Measurements from ENCODE around the gene SLC35E2B. TPM values are rescaled to one million over a fixed set of nuclear protein-coding genes. Genes with fewer than 3 reads are reported as not detected.
"Not testable (repeated sequence)": the region's sequence is repeated elsewhere in the genome, so short reads cannot be mapped to it uniquely, and the experiment has no call there.

The SLC35E2B gene
- total RNA-seq, 1 experiment from 2014 or later: 24.9 TPM

- H3K27me3 ChIP-seq (ENCODE audit: low read length): not testable (repeated sequence)
These were observed 36.7 kb upstream of the SLC35E2B start for GRCh38 chr1:1729116-1729816.

GRCh38 chr1:1728308-1729005, 35.9 kb upstream of the SLC35E2B start:
- not testable (repeated sequence) for H3K9ac ChIP-seq (ENCODE audit: low read length); H2AFZ ChIP-seq (ENCODE audit: low read length); H3K9me3 ChIP-seq (ENCODE audit: low read length); H3K27me3 ChIP-seq (ENCODE audit: low read length); H3K27ac ChIP-seq (ENCODE audit: low read length); H3K4me2 ChIP-seq (ENCODE audit: low read depth, low read length, poor library complexity, severe bottlenecking); H3K9me2 ChIP-seq (replicated peaks; ENCODE audit: insufficient read depth, low read length); H4K20me1 ChIP-seq (ENCODE audit: insufficient read depth, low read depth, low read length); H3K36me3 ChIP-seq (ENCODE audit: insufficient read depth, low read length); H3K4me3 ChIP-seq (ENCODE audit: low read length); H3K4me1 ChIP-seq (ENCODE audit: low read length); H3K79me2 ChIP-seq (ENCODE audit: low read length)
- DNase-seq: peak; percentile 26

More at GRCh38 chr1:1729116-1729816, 36.7 kb upstream of the SLC35E2B start:
- H3K9me2 ChIP-seq (replicated peaks; ENCODE audit: insufficient read depth, low read length); H4K20me1 ChIP-seq (ENCODE audit: insufficient read depth, low read depth, low read length); H3K36me3 ChIP-seq (ENCODE audit: insufficient read depth, low read length); H3K9me3 ChIP-seq (ENCODE audit: low read length); H2AFZ ChIP-seq (ENCODE audit: low read length); H3K4me3 ChIP-seq (ENCODE audit: low read length); DNase-seq; H3K27ac ChIP-seq (ENCODE audit: low read length); H3K9ac ChIP-seq (ENCODE audit: low read length); H3K4me1 ChIP-seq (ENCODE audit: low read length); H3K4me2 ChIP-seq (ENCODE audit: low read depth, low read length, poor library complexity, severe bottlenecking); H3K79me2 ChIP-seq (ENCODE audit: low read length): not testable (repeated sequence)

DNA sequence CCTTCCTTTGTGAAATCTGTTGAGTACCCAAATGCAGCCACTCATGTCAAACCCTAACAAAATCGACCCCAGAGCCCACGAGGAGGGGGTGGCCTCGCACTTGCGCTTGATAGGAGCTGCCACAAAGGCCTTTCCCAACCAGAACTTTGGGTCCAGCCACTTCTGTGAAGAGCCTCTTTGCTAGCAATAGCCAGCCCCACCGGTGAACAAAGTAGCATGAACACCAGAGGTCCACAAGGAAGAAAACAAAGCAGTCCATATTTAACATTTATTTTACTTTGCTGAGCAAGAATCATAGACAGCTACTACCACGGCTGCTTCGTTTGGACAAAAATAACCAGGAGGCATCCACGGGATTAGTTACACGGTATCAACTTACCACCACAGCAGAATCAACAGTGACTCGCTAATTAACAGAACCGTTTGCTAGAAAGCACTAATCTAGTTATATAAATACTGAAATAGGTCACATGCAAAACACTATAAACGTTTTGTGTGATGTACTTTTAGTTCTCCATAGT, 34.6 kb upstream of the SLC35E2B start:
- not testable (repeated sequence) for H3K27ac ChIP-seq (ENCODE audit: low read length); H3K27me3 ChIP-seq (ENCODE audit: low read length); H3K36me3 ChIP-seq (ENCODE audit: insufficient read depth, low read length); H3K79me2 ChIP-seq (ENCODE audit: low read length); H3K4me2 ChIP-seq (ENCODE audit: low read depth, low read length, poor library complexity, severe bottlenecking); H3K9me2 ChIP-seq (replicated peaks; ENCODE audit: insufficient read depth, low read length); H3K9ac ChIP-seq (ENCODE audit: low read length); H3K9me3 ChIP-seq (ENCODE audit: low read length); H4K20me1 ChIP-seq (ENCODE audit: insufficient read depth, low read depth, low read length); H3K4me3 ChIP-seq (ENCODE audit: low read length); H2AFZ ChIP-seq (ENCODE audit: low read length); H3K4me1 ChIP-seq (ENCODE audit: low read length)
- DNase-seq: peak; percentile 44

DNA sequence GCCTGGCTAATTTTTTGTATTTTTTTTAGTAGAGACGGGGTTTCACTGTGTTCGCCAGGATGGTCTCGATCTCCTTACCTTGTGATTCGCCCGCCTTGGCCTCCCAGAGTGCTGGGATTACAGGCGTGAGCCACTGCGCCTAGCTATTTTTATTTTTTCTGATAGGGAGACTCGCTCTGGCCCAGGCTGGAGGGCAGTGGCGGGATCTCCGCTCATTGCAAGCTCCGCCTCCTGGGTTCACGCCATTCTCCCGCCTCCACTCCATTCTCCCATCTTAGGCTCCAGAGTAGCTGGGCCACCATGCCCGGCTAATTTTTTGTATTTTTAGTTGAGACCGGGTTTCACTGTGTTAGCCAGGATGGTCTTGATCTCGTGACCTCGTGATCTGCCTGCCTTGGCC, 33.5 kb upstream of the SLC35E2B start:
- not testable (repeated sequence) for H3K27me3 ChIP-seq (ENCODE audit: low read length); H4K20me1 ChIP-seq (ENCODE audit: insufficient read depth, low read depth, low read length); H3K9me2 ChIP-seq (replicated peaks; ENCODE audit: insufficient read depth, low read length); H3K4me2 ChIP-seq (ENCODE audit: low read depth, low read length, poor library complexity, severe bottlenecking); H2AFZ ChIP-seq (ENCODE audit: low read length); H3K9me3 ChIP-seq (ENCODE audit: low read length); H3K79me2 ChIP-seq (ENCODE audit: low read length); H3K9ac ChIP-seq (ENCODE audit: low read length); H3K36me3 ChIP-seq (ENCODE audit: insufficient read depth, low read length); H3K27ac ChIP-seq (ENCODE audit: low read length); H3K4me3 ChIP-seq (ENCODE audit: low read length); H3K4me1 ChIP-seq (ENCODE audit: low read length)
- peak; percentile 23 for DNase-seq

DNA sequence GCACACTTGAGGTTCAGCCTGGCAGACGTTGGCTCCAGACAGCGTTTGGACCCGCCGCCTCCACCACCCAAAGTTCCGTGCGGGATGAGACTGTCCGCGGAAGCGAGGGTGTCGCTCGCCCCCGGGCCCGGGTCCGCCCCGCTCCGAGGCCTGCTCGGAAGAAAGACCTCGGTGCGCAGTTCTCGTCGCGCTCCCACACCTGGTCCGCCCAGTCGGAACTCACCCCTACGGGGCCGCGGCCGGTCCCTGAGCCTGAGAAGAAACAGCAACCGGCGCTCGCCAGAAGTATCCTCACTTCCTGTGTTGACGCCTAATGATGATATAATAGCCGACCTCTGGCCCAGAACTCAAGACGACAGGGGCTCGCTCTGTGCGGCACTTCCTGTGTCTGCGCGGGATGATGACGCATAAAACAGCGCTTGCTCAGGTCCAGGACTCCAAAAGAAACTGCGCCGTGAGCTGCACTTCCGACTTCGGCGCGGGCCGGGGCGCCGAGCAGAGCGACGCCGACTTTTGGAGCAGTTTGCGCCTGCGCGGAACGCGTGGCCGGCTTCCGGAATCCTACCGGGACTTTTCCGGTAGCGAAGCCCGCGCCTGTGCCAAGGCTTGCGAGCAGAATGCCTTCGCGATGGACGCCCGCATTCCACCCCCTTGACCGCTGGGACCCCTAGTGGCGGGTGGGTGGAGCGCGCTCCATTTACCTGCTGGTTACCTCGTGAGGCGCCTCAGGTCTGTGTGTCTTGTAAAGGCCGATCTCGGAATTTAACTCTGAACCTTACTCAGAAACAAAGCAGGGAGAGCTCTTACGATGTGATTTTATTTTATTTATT, 31.7 kb upstream of the SLC35E2B start, which contains the start of gene CDK11A:
CDK11A (minus strand) TSS at position 323 of the 830 bp plus-strand sequence. CDS start 1,539 bp downstream, outside the sequence.
- not testable (repeated sequence) for H2AFZ ChIP-seq (ENCODE audit: low read length); H3K79me2 ChIP-seq (ENCODE audit: low read length); H3K9me3 ChIP-seq (ENCODE audit: low read length); H3K27me3 ChIP-seq (ENCODE audit: low read length); H3K4me1 ChIP-seq (ENCODE audit: low read length); H4K20me1 ChIP-seq (ENCODE audit: insufficient read depth, low read depth, low read length); H3K9me2 ChIP-seq (replicated peaks; ENCODE audit: insufficient read depth, low read length); H3K36me3 ChIP-seq (ENCODE audit: insufficient read depth, low read length)
- Histone ChIP-seq H3K4me3 (ENCODE audit: low read length) (peak within 1 kb of the TSS; percentile 77), H3K9ac (ENCODE audit: low read length) (peak within 1 kb of the TSS; percentile 82), H3K27ac (ENCODE audit: low read length) (peak within 1 kb of the TSS; percentile 26; the same call in 1 of the 2 replicates), H3K4me2 (ENCODE audit: low read depth, low read length, poor library complexity, severe bottlenecking) (peak within 1 kb of the TSS; percentile 48)
- DNase-seq: peak; percentile 99

GRCh38 chr1:1721201-1721600, 28.6 kb upstream of the SLC35E2B start:
- no peak overlapping the region for H3K9ac ChIP-seq (ENCODE audit: low read length)
- H4K20me1 ChIP-seq (ENCODE audit: insufficient read depth, low read depth, low read length): no peaks in the 10 kb centered on the region
- no peaks in the 10 kb centered on the region for H3K9me3 ChIP-seq (ENCODE audit: low read length)
- no peak overlapping the region for H3K4me3 ChIP-seq (ENCODE audit: low read length)
- no peak overlapping the region for H2AFZ ChIP-seq (ENCODE audit: low read length)
- H3K27ac ChIP-seq (ENCODE audit: low read length): no peak overlapping the region
- H3K36me3 ChIP-seq (ENCODE audit: insufficient read depth, low read length): peaks cover 7% of the 10 kb centered on the region; the same call in 1 of the 2 replicates
- H3K4me1 ChIP-seq (ENCODE audit: low read length): no peaks in the 10 kb centered on the region
- H3K4me2 ChIP-seq (ENCODE audit: low read depth, low read length, poor library complexity, severe bottlenecking): no peak overlapping the region
- peak; percentile 14 for DNase-seq
- H3K79me2 ChIP-seq (ENCODE audit: low read length): peaks cover 10% of the 10 kb centered on the region; the same call in 1 of the 2 replicates
- no peaks in the 10 kb centered on the region for H3K9me2 ChIP-seq (replicated peaks; ENCODE audit: insufficient read depth, low read length)
- H3K27me3 ChIP-seq (ENCODE audit: low read length): no peaks in the 10 kb centered on the region

DNA sequence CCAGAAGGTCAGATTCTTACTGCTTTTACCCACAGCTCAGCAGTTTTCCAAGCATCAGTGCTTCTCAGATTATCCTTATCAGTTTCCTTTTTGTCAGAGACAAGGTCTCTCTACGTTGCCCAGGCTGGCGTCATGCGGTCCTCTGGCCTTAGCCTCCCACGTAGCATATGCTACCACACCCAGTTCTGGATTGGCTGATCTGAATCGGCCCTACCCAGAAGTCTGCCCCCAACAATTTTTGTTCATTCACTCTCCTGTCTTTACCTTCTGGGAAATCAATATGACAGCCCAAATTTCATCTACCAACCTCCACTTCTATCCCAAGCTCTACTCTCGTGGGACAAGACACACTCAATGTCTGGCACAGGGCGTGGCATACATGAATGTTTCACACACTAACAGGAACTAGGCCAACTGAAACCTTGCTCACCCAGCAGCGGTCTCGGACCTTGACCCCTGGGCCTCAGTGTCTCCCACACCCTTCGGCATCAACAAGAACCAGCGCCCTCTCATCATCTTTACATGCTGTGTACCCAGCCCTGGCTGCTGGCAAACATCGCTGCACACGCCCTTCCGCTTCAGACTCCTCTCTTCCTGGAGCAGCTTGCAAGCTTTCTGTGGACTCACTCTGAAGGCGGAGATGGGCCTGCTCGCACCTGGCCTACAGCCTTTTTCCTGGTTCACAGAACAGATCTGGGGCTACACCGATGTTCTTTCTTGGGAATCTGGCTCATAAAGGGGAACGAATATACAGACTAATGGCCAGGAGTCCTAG, 22.7 kb upstream of the SLC35E2B start:
- not testable (repeated sequence) for H3K36me3 ChIP-seq (ENCODE audit: insufficient read depth, low read length); H3K9me2 ChIP-seq (replicated peaks; ENCODE audit: insufficient read depth, low read length); H3K4me2 ChIP-seq (ENCODE audit: low read depth, low read length, poor library complexity, severe bottlenecking); H4K20me1 ChIP-seq (ENCODE audit: insufficient read depth, low read depth, low read length); H3K9me3 ChIP-seq (ENCODE audit: low read length); H3K9ac ChIP-seq (ENCODE audit: low read length); H3K27ac ChIP-seq (ENCODE audit: low read length); H3K4me1 ChIP-seq (ENCODE audit: low read length); H2AFZ ChIP-seq (ENCODE audit: low read length); H3K4me3 ChIP-seq (ENCODE audit: low read length); H3K79me2 ChIP-seq (ENCODE audit: low read length); H3K27me3 ChIP-seq (ENCODE audit: low read length)
- peak; percentile 31 for DNase-seq
